Hepatocyte (in vitro differentiated cells): ENCODE results near the gene CDON. TPM values are rescaled to one million over a fixed set of nuclear protein-coding genes. Genes with fewer than 3 reads are reported as not detected.

Experiments
- DNase-seq: peaks from one replicate; pipeline ENCODE4 v3.0.0-alpha.2; 2016; ENCODE audit warnings: low spot score
- H2AFZ ChIP-seq: fragments of 200-600 bp; sonication (generic); 2 replicates; pipeline ENCODE4 v1.6.0; 2016; ENCODE audit warnings: antibody characterized with exemption, mild to moderate bottlenecking
- H3K27ac ChIP-seq: fragments of 200-600 bp; sonication (generic); 2 replicates; pipeline ENCODE4 v1.5.1; 2016; ENCODE audit warnings: mild to moderate bottlenecking
- H3K27me3 ChIP-seq: fragments of 200-600 bp; sonication (generic); 2 replicates; pipeline ENCODE4 v1.6.1; 2016
- H3K36me3 ChIP-seq: fragments of 200-600 bp; sonication (generic); replicated peaks from 2 replicates; pipeline ENCODE4 v1.5.1; 2016; ENCODE audit warnings: low read depth; ENCODE audit not compliant: insufficient read depth
- H3K4me1 ChIP-seq: fragments of 200-600 bp; sonication (generic); 2 replicates; pipeline ENCODE4 v1.5.1; 2016; ENCODE audit warnings: mild to moderate bottlenecking, moderate library complexity; ENCODE audit not compliant: insufficient read depth
- H3K4me2 ChIP-seq: fragments of 200-600 bp; sonication (generic); 2 replicates; pipeline ENCODE4 v1.6.0; 2016
- H3K4me3 ChIP-seq: fragments of 200-600 bp; sonication (generic); 2 replicates; pipeline ENCODE4 v1.5.1; 2016; ENCODE audit warnings: mild to moderate bottlenecking
- H3K79me2 ChIP-seq: fragments of 200-600 bp; sonication (generic); 2 replicates; pipeline ENCODE4 v1.6.0; 2017; ENCODE audit warnings: mild to moderate bottlenecking
- H3K9me2 ChIP-seq: fragments of 200-600 bp; sonication (generic); replicated peaks from 2 replicates; pipeline ENCODE4 v1.6.0; 2017; ENCODE audit warnings: mild to moderate bottlenecking; ENCODE audit not compliant: insufficient read depth
- H3K9me3 ChIP-seq: fragments of 200-600 bp; sonication (generic); 2 replicates; pipeline ENCODE4 v1.5.1; 2016; ENCODE audit warnings: low read depth, mild to moderate bottlenecking
- H4K20me1 ChIP-seq: fragments of 200-600 bp; sonication (generic); 2 replicates; pipeline ENCODE4 v1.6.0; 2016; ENCODE audit warnings: mild to moderate bottlenecking; ENCODE audit not compliant: insufficient read depth, poor library complexity, severe bottlenecking
- EZH2 ChIP-seq: fragments of 200-600 bp; sonication (generic); IDR thresholded peaks from 2 replicates; pipeline ENCODE4 v1.6.1; 2016; ENCODE audit warnings: antibody characterized with exemption, mild to moderate bottlenecking, borderline replicate concordance
- EZH2phosphoT487 ChIP-seq: fragments of 200-600 bp; sonication (generic); IDR thresholded peaks from one replicate; pipeline ENCODE4 v1.6.1; 2018; ENCODE audit warnings: antibody characterized with exemption, mild to moderate bottlenecking, low read depth, moderate library complexity; ENCODE audit not compliant: unreplicated experiment, severe bottlenecking
- WGBS: methylation state at CpG from one replicate; pipeline ENCODE4 v1.1.6; 2016; ENCODE audit warnings: low lambda C conversion rate; ENCODE audit errors: missing lambda C conversion rate; 5-methylcytosine and 5-hydroxymethylcytosine counted together
- polyA plus RNA-seq: library from polyadenylated mRNA; unstranded; fragments of >200 nt; fragmentation: Nextera tagmentation; extraction: Ambion mirVana; gene quantifications from 2 replicates; pipeline ENCODE4 v1.2.1, GENCODE V29; 2016
- total RNA-seq: library from RNA; depleted of rRNA; stranded (reverse); fragments of >200 nt; gene quantifications from 2 replicates; pipeline ENCODE4 v1.2.3, GENCODE V29; 2014
- TF ChIP-seq, protein P1 (sequence below): fragments of 200-600 bp; sonication (generic); IDR thresholded peaks from 2 replicates; pipeline ENCODE4 v1.5.1; 2016; ENCODE audit warnings: antibody characterized with exemption, mild to moderate bottlenecking; ENCODE audit not compliant: poor library complexity

CDON gene
- total and polyA plus RNA-seq, 2 experiments from 2014 or later, result 17.5 to 41.9 TPM

DNA sequence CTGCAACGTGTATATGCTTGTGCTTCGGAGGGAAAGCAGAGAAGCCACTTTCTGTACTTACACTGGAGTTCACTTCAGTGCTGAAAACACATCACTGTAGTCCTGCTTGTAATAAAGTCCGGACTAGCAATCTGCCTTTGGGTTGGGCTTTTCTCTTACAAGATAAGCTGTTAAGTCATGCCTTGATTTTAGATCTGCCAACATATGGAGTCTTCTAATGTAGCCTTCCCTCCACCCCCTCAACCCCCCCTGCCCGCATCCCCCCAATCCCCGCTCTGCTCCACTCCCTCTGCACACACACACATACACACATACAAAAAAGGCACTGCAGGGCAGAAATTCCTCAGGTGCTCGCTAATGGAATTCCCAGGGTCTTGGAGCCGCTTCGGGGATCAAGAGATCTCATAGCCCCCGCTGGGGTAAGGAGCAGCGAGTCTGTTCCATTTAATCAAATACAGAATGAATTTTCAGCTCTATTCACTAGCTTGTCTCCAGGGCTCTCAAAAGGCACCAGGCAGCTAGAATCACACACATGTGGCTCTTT lies 3.4 kb downstream of the CDON start:
- Histone ChIP-seq H3K36me3 (no peaks in the 10 kb centered on the region), H3K9me3 (no peaks in the 10 kb centered on the region), H3K27me3 (no peaks in the 10 kb centered on the region), H3K4me3 (peak overlapping the region; percentile 9), H2AFZ (no peak overlapping the region), H3K4me1 (peaks cover 7% of the 10 kb centered on the region), H3K27ac (peak overlapping the region; percentile 36), H4K20me1 (no peaks in the 10 kb centered on the region), H3K79me2 (peaks cover 50% of the 10 kb centered on the region), H3K4me2 (peak overlapping the region; percentile 93), H3K9me2 (no peaks in the 10 kb centered on the region)
- DNase-seq, result no peak
- 34% methylated on average over 10 of the region's 10 CpGs for WGBS
- no peak for TF ChIP-seq EZH2
- no peak for TF ChIP-seq EZH2phosphoT487
- TF ChIP-seq, protein P1, sequence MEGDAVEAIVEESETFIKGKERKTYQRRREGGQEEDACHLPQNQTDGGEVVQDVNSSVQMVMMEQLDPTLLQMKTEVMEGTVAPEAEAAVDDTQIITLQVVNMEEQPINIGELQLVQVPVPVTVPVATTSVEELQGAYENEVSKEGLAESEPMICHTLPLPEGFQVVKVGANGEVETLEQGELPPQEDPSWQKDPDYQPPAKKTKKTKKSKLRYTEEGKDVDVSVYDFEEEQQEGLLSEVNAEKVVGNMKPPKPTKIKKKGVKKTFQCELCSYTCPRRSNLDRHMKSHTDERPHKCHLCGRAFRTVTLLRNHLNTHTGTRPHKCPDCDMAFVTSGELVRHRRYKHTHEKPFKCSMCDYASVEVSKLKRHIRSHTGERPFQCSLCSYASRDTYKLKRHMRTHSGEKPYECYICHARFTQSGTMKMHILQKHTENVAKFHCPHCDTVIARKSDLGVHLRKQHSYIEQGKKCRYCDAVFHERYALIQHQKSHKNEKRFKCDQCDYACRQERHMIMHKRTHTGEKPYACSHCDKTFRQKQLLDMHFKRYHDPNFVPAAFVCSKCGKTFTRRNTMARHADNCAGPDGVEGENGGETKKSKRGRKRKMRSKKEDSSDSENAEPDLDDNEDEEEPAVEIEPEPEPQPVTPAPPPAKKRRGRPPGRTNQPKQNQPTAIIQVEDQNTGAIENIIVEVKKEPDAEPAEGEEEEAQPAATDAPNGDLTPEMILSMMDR, result no peak

DNA sequence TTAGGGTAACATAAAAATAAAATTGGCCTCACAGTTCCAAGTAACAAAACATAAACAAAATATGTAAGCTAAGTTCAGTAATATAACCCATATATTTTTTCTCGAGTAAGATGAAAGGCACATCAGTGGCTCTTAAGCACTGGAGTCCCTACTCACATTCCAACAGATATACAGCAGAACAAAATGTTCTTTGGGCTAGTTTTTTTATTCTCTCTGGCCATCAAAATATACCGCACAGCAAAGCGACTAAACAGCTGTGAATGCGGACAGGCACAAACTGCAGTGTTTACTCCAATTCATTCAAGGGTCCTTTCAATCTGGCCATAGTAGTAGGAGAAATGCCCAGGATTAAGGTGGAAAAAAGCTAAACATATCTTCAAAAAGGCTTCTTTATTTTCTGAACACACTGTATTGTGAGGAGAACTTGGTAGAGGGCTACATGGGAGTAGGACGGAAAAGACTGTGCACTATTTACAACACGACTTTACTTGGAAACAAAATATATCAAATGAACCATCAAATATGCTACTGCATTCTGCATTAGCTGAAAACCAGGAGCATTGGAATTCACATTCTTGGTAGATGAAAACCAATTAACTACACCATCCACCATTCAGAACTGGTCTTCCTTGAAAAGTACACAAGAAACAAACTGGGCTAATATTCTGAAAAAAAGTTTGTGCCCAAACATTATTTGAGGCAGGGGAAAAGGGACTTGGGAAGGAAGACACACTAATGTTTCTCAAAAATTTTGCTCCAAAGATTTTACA lies 4.4 kb downstream of the CDON start:
- Histone ChIP-seq H4K20me1 (no peaks in the 10 kb centered on the region), H3K4me3 (peak overlapping the region; percentile 9), H3K27ac (peak overlapping the region; percentile 10), H3K36me3 (no peaks in the 10 kb centered on the region), H3K27me3 (no peaks in the 10 kb centered on the region), H3K9me3 (no peaks in the 10 kb centered on the region), H3K4me2 (peak overlapping the region; percentile 93), H3K4me1 (peaks cover 7% of the 10 kb centered on the region), H2AFZ (no peak overlapping the region), H3K79me2 (peaks cover 51% of the 10 kb centered on the region), H3K9me2 (no peaks in the 10 kb centered on the region)
- DNase-seq, result no peak
- WGBS, result 68% methylated on average over 6 of the region's 6 CpGs
- TF ChIP-seq EZH2 (no peak), EZH2phosphoT487 (no peak)
- TF ChIP-seq, protein P1, result no peak

DNA sequence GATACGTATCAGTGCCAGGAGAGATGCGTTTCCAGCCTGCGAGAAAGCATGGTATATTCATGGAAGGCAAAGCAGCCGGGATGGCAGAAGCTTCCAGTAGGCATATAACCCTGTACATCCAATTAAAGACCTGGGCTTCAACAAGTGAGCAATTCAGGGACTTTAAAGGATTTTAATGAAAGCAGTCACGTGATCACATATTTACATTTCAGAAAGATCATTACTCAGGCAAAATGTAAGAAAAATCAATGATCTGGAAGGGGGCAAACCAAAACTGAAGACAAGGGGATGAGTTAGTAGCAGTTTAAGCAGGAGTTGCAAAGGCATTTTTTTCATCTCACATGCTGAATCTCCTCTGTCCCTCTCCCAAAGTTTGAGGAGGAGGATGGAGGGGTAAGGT lies 7.8 kb downstream of the CDON start:
- Histone ChIP-seq H3K4me1 (peaks cover 9% of the 10 kb centered on the region), H3K79me2 (peaks cover 60% of the 10 kb centered on the region), H3K4me2 (no peak overlapping the region), H3K9me3 (no peaks in the 10 kb centered on the region), H3K9me2 (no peaks in the 10 kb centered on the region), H3K27ac (no peak overlapping the region), H3K36me3 (no peaks in the 10 kb centered on the region), H3K4me3 (no peak overlapping the region), H3K27me3 (no peaks in the 10 kb centered on the region), H2AFZ (no peak overlapping the region), H4K20me1 (no peaks in the 10 kb centered on the region)
- no peak for DNase-seq
- TF ChIP-seq EZH2phosphoT487 (no peak), EZH2 (no peak)
- TF ChIP-seq, protein P1, result no peak
- 96% methylated on average over 5 of the region's 5 CpGs for WGBS
